WTC11 (cell line): ENCODE measurements around the gene KLHDC2. TPM values are rescaled to one million over a fixed set of nuclear protein-coding genes. Genes with fewer than 3 reads are reported as not detected.

Source experiments
- AFF4 ChIP-seq: sonication (generic); formaldehyde crosslinking; IDR thresholded peaks from 2 replicates; pipeline ENCODE4 v1.8.1; 2023; ENCODE audit warnings: mild to moderate bottlenecking, missing genetic modification reagents, borderline replicate concordance
- ATF2 ChIP-seq: sonication (generic); formaldehyde crosslinking; IDR thresholded peaks from 2 replicates; pipeline ENCODE4 v1.8.1; 2022; ENCODE audit warnings: low read depth, missing genetic modification reagents, borderline replicate concordance
- ATF6 ChIP-seq: sonication (generic); formaldehyde crosslinking; IDR thresholded peaks from 2 replicates; pipeline ENCODE4 v1.8.1; 2023; ENCODE audit warnings: mild to moderate bottlenecking, missing genetic modification reagents
- CBFB ChIP-seq: sonication (generic); formaldehyde crosslinking; IDR thresholded peaks from 2 replicates; pipeline ENCODE4 v1.8.1; 2022; ENCODE audit warnings: mild to moderate bottlenecking, low read depth, missing genetic modification reagents
- E2F4 ChIP-seq: sonication (generic); formaldehyde crosslinking; IDR thresholded peaks from 2 replicates; pipeline ENCODE4 v1.8.1; 2022; ENCODE audit warnings: low read depth, mild to moderate bottlenecking, moderate library complexity, missing genetic modification reagents, borderline replicate concordance
- ESRRA ChIP-seq: sonication (generic); formaldehyde crosslinking; IDR thresholded peaks from 2 replicates; pipeline ENCODE4 v1.8.1; 2022; ENCODE audit warnings: mild to moderate bottlenecking, missing genetic modification reagents, borderline replicate concordance
- FOXP1 ChIP-seq: sonication (generic); formaldehyde crosslinking; IDR thresholded peaks from 2 replicates; pipeline ENCODE4 v1.8.0; 2022; ENCODE audit warnings: missing genetic modification reagents, mild to moderate bottlenecking, moderate library complexity, borderline replicate concordance
- HMGXB4 ChIP-seq: sonication (generic); formaldehyde crosslinking; IDR thresholded peaks from 2 replicates; pipeline ENCODE4 v1.8.1; 2023; ENCODE audit warnings: mild to moderate bottlenecking, moderate library complexity, missing genetic modification reagents
- IRF1 ChIP-seq: sonication (generic); formaldehyde crosslinking; IDR thresholded peaks from 2 replicates; pipeline ENCODE4 v1.8.0; 2023; ENCODE audit warnings: missing genetic modification reagents
- IRF2 ChIP-seq: sonication (generic); formaldehyde crosslinking; IDR thresholded peaks from 2 replicates; pipeline ENCODE4 v1.8.0; 2022; ENCODE audit warnings: low read depth, missing genetic modification reagents, borderline replicate concordance
- NFATC4 ChIP-seq: fragments of 250-450 bp; sonication (Bioruptor Pico); IDR thresholded peaks from 2 replicates; pipeline ENCODE4 v1.9.0; 2021; ENCODE audit warnings: mild to moderate bottlenecking
- SMAD4 ChIP-seq: sonication (generic); formaldehyde crosslinking; IDR thresholded peaks from 2 replicates; pipeline ENCODE4 v1.8.0; 2022; ENCODE audit warnings: mild to moderate bottlenecking, missing genetic modification reagents
- SP1 ChIP-seq: sonication (generic); formaldehyde crosslinking; conservative IDR thresholded peaks from 2 replicates; pipeline ENCODE4 v1.8.1; 2022; ENCODE audit warnings: missing genetic modification reagents
- USF2 ChIP-seq: sonication (generic); formaldehyde crosslinking; IDR thresholded peaks from 2 replicates; pipeline ENCODE4 v1.8.1; 2023; ENCODE audit warnings: mild to moderate bottlenecking, missing genetic modification reagents, moderate library complexity
- ZNF317 ChIP-seq: sonication (generic); formaldehyde crosslinking; IDR thresholded peaks from 2 replicates; pipeline ENCODE4 v1.8.1; 2023; ENCODE audit warnings: low read depth, mild to moderate bottlenecking, moderate library complexity, missing genetic modification reagents, borderline replicate concordance
- ZNF396 ChIP-seq: fragments of 250-450 bp; sonication (Bioruptor Pico); IDR thresholded peaks from 2 replicates; pipeline ENCODE4 v1.8.0; 2021; ENCODE audit warnings: mild to moderate bottlenecking, moderate library complexity, borderline replicate concordance
- total RNA-seq: library from RNA; stranded (reverse); gene quantifications from 3 replicates; pipeline ENCODE4 v1.2.3, GENCODE V29; 2021

The KLHDC2 gene
- total RNA-seq, 1 experiment from 2014 or later = 47.6 TPM

- TF ChIP-seq AFF4 (CRISPR knock-in tag) (no peak), ESRRA (CRISPR knock-in tag) (no peak), ATF6 (CRISPR knock-in tag) (no peak), ZNF317 (CRISPR knock-in tag) (no peak), HMGXB4 (peak; percentile 37; the same call in 1 of the 2 replicates), IRF2 (CRISPR knock-in tag) (no peak), SP1 (CRISPR knock-in tag) (peak; percentile 76), CBFB (no peak; the same call in 1 of the 2 replicates), FOXP1 (CRISPR knock-in tag) (peak; percentile 14; the same call in 1 of the 2 replicates), E2F4 (CRISPR knock-in tag) (no peak), NFATC4 (no peak), ATF2 (CRISPR knock-in tag) (no peak), ZNF396 (CRISPR knock-in tag) (no peak), SMAD4 (CRISPR knock-in tag) (no peak), IRF1 (CRISPR knock-in tag) (no peak), USF2 (CRISPR knock-in tag) (peak; percentile 5; the same call in 1 of the 2 replicates)
Measured at GRCh38 chr14:49767571-49768300, at the start of gene KLHDC2 (continued).
